HG03175 (cell line): Measurements from ENCODE around the gene WDR3.

ENCODE experiments used
- ATAC-seq: cut with Tn5 transposase; IDR thresholded peaks from one replicate; pipeline ENCODE4 v1.9.1; 2021; ENCODE audit warnings: mild to moderate bottlenecking, moderate library complexity; ENCODE audit not compliant: unreplicated experiment

Gene WDR3

DNA sequence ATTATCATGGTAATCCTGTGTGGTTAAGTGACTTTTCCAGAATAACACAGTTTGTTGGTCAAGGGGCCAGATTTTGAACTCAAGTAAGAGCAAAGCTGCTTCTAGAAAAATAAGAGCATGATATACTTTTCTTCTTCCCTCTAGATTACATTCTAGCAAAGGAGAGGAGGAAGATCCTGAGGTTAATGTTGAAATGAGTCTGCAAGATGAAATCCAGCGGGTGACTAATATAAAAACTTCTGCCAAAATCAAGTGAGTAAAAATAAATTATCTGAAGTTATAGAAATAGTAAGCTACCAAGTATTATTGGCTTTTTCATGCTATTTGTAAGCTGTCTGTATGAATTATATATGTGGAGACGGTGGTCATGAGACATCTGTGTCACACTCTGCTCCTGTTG lies 12.8 kb downstream of the WDR3 start:
- no peak for ATAC-seq

- ATAC-seq = no peak
Measured at GRCh38 chr1:117952386-117952785, 22.8 kb downstream of the WDR3 start.

- ATAC-seq = no peak
Measured at GRCh38 chr1:117959364-117959763, 29.8 kb downstream of the WDR3 start.

DNA sequence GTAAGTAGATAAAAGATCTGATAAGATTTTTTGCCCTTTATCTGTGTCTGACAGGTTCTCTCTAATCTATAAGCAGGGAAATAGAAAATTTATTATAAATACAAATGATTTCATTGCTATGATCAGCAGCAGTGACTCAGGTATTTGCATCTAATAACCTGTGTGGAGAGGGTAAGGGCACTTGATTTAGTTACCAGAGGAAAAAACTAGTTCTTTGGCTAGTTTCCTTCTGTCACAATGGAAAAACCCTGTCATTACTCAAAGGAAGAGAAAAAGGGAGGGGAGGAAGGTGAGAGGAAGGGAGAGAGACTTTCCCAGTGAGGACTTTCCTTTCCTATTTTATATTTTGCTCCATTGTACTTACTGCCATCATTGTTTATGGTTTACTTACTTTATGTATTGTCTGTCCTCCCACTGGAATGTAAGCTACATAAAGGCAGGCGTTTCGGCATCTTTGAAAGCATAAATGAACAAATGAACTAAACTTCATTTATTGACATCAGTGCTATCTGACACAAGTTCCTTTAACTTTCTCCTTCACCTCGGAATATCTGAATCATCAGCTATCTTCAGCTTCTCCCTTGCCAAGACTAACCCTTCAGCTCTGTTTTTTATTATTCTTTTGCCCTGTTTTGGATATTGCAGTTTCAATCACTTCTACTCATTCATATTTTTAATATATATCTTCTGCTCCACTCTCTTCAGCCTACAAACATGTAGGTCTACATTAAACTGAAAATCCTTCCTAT lies 34.9 kb downstream of the WDR3 start:
- ATAC-seq = no peak

DNA sequence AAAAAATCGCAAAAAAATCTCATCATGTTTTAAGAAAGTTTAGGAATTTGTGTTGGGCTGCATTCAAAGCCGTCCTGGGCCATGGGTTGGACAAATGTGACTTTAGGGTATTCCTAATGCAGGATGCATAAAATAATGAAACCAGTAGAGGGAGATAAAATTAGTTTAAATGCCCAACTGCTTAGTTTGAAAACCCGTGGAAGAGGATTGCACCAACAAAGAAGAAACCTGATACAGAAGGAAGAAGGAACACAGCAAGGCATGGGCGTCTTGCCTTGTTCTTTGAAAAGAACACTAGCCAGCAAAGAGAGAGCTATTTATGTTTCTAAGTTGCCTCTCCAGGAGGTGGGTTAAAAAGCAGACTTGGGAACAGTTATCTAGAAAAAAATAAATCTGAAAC lies 37.9 kb downstream of the WDR3 start:
- no peak for ATAC-seq

DNA sequence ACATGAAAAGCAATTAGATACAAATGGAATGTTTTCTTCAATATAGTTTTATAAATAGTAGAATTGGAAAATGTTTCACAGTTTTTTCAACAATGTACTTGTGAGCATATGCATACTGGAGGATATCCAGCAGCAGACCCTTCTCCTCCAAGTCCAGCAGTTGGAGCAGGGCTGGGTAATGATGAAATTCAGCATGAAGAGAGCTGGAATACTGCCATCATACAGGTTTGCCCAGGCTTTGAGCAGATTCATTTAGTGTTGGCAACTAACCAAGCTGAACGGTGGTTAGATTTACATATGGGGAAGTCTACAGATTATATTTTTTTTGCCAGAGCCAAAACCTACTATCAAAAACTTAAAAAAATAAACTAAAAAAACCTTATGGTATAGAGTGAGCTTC lies 38.3 kb downstream of the WDR3 start:
- ATAC-seq = no peak

DNA sequence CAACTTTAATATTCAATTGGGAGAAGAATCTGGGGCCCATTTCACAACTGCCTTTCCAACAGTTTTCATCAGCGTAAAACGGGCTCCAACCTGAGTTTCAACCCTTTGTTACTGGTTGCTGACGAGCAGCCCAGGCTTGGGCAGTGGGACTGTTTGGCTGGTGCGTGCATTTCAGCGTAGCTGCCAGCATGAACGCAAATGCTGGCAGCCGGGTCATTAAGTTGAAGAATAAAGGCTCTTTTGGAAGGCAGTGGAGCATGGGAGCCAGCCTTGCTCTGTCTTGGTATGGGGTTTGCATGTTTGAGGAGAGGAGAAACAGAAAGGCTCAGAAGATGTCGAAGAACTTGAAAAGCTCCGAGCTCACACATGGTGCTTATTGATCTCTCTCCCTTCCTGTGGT lies 40.7 kb downstream of the WDR3 start:
- no peak for ATAC-seq

GRCh38 chr1:117971777-117972176 lies 42.2 kb downstream of the WDR3 start:
- ATAC-seq = no peak

DNA sequence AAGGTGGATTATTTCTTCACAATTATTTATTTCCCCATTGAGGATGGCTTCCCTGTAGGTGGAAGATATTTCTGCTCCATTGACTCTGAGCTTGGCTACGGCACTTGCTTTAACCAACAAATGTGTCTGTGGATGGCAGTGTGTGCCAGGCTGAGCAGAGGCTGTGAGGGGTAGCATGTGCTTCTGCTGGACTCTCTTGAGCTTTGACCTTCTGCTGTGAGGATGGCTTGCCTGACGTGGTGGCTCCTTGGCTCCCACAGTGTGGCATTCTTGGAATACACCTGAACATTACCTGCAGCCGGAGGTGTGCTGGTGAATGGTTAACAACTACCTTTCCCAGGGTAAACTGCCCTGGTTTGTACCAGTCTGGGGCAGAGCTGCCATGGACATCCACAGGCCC lies 46.8 kb downstream of the WDR3 start:
- ATAC-seq = no peak

- ATAC-seq = no peak
Measured at GRCh38 chr1:117981455-117982192, 52.1 kb downstream of the WDR3 start.

DNA sequence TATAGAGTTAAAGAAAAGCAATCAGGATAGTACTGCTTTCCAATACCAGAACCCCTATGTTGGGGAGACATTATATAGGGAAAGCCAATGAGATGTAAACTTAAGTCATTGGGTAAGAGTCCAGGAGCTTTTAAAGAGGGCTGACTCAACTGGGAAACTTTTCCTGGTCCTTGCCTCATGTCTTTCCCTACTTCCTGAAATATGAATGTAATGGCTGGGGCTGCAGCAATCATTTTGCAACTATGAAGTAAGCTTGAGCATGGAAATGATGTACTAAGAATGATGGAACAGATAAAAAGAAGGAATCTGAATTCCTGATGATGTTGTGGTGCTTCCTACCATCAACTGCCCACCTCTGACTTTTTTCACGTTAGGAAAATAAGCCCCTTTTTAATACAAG lies 55.7 kb downstream of the WDR3 start:
- no peak for ATAC-seq

- peak; percentile 60 for ATAC-seq
Measured at GRCh38 chr1:117985973-117986372, 56.4 kb downstream of the WDR3 start.

DNA sequence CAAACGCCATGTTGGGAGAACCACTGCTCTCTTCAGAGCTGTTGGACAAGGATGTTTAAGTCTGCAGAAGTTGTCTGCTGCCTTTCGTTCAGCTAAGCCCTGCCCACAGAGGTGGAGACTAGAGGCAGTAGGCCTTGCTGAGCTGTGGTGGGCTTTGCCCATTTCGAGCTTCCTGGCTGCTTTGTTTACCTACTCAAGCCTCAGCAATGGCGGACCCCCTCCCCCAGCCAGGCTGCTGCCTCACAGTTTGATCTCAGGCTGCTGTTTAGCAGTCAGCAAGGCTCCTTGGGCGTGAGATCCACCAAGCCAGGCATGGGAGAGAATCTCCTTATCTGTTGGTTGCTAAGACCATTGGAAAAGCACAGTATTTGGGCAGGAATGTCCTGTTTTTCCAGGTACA lies 74.8 kb downstream of the WDR3 start:
- no peak for ATAC-seq

- no peak for ATAC-seq
Measured at GRCh38 chr1:118007391-118007790, 77.9 kb downstream of the WDR3 start.

- ATAC-seq = no peak
Measured at GRCh38 chr1:118008011-118008410, 78.5 kb downstream of the WDR3 start.

GRCh38 chr1:118012515-118013124 lies 83.1 kb downstream of the WDR3 start:
- no peak for ATAC-seq

DNA sequence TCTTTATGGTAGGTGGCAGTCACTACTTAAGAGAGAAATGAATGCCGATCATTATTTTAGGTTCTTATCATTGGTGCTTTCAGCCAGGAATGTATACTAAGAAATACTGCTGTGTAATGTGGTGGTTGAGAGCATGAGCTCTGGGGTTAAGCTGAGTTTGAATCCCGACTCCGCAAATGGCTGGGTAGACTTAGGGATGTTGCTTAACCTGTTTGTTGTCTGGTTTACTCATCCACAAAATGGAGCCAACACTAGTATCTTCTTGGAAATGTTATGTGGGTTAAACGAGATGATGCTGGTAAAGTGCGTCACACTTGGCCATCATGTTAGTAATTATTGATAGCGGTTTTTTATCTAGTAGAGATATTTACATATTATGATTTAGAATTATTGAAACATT lies 83.8 kb downstream of the WDR3 start:
- ATAC-seq = no peak

GRCh38 chr1:118013938-118014337 lies 84.4 kb downstream of the WDR3 start:
- no peak for ATAC-seq
